SU-DHL-6 (cell line): ENCODE measurements around the gene IBA57.

ENCODE experiments used
- H2AFZ ChIP-seq: fragments of 200-600 bp; sonication (generic); 2 replicates; pipeline ENCODE4 v1.6.1; 2014; ENCODE audit warnings: low read depth, mild to moderate bottlenecking, moderate library complexity, mixed read lengths, antibody characterized with exemption, low read length; ENCODE audit not compliant: severe bottlenecking
- H3F3A ChIP-seq: fragments of 200-600 bp; shearing (Covaris generic); 2 replicates; pipeline ENCODE4 v1.6.0; 2016; ENCODE audit warnings: antibody characterized with exemption, mild to moderate bottlenecking; ENCODE audit not compliant: insufficient read depth
- H3K27ac ChIP-seq: fragments of 200-600 bp; sonication (generic); 2 replicates; pipeline ENCODE4 v1.5.1; 2016; ENCODE audit warnings: low read depth, mild to moderate bottlenecking, low read length, moderate library complexity, mixed read lengths
- H3K27me3 ChIP-seq: fragments of 200-600 bp; sonication (generic), shearing (Covaris generic); 2 replicates; pipeline ENCODE4 v1.6.0; 2014; ENCODE audit warnings: mild to moderate bottlenecking, low read length
- H3K36me3 ChIP-seq: fragments of 200-600 bp; sonication (generic); 2 replicates; pipeline ENCODE4 v1.6.1; 2014; ENCODE audit warnings: mild to moderate bottlenecking, low read length, mixed read lengths
- H3K4me2 ChIP-seq: fragments of 300-600, 200-600 bp; shearing (Covaris generic), sonication (generic); 2 replicates; pipeline ENCODE4 v1.6.0; 2014; ENCODE audit warnings: low read length, low read depth, mild to moderate bottlenecking; ENCODE audit not compliant: poor library complexity, severe bottlenecking
- H3K4me3 ChIP-seq: fragments of 200-600 bp; sonication (generic); 2 replicates; pipeline ENCODE4 v1.5.1; 2014; ENCODE audit warnings: antibody characterized with exemption, low read length, mild to moderate bottlenecking, mixed read lengths; ENCODE audit not compliant: insufficient read depth, poor library complexity, severe bottlenecking
- H3K79me2 ChIP-seq: fragments of 200-600 bp; sonication (generic); 2 replicates; pipeline ENCODE4 v1.6.1; 2014; ENCODE audit warnings: mild to moderate bottlenecking, low read length, moderate library complexity; ENCODE audit not compliant: insufficient read depth
- H3K9ac ChIP-seq: fragments of 200-600 bp; sonication (generic); 2 replicates; pipeline ENCODE4 v1.7.0; 2014; ENCODE audit warnings: mild to moderate bottlenecking, low read length
- H3K9me2 ChIP-seq: fragments of 200-600 bp; sonication (generic); replicated peaks from 2 replicates; pipeline ENCODE4 v1.6.1; 2014; ENCODE audit warnings: low read length; ENCODE audit not compliant: insufficient read depth
- H3K9me3 ChIP-seq: fragments of 200-600 bp; sonication (generic); 2 replicates; pipeline ENCODE4 v1.6.1; 2014; ENCODE audit warnings: low read length, mixed read lengths; ENCODE audit not compliant: insufficient read depth
- H4K20me1 ChIP-seq: fragments of 200-600 bp; sonication (generic); 2 replicates; pipeline ENCODE4 v1.6.1; 2014; ENCODE audit warnings: low read depth, mild to moderate bottlenecking, antibody characterized with exemption, low read length, moderate library complexity, mixed read lengths
- EZH2phosphoT487 ChIP-seq: fragments of 200-600 bp; sonication (generic), shearing (Covaris generic); conservative IDR thresholded peaks from 2 replicates; pipeline ENCODE4 v1.6.1; 2018; ENCODE audit warnings: mild to moderate bottlenecking, antibody characterized with exemption, low read length, moderate library complexity, mixed read lengths
- TF ChIP-seq, protein P1 (sequence below): fragments of 200-600 bp; sonication (generic); IDR thresholded peaks from one replicate; pipeline ENCODE4 v1.5.1; 2017; ENCODE audit warnings: antibody characterized with exemption, mild to moderate bottlenecking, low read length, moderate library complexity; ENCODE audit not compliant: insufficient read depth, poor library complexity, severe bottlenecking

IBA57 gene

DNA sequence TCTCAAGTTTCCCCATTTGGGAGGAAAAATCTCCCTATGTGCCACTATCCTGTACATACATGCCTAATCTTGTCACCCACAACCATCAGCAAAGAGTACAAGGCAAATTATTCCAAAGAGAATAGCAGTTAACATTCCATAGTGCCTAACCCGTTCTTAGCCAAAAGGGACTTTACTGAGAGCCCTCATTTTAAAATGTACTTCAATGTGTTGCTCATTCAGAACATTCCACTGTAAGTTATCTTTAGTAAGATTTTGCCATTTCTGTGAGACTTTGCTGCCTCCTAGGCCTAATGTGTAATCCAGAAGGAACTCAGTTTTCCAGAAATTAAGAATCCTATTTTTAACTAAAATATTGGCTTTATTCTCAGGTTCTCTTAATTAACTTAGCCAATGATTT lies 45.3 kb upstream of the IBA57 start:
- H3K27ac ChIP-seq = no peak overlapping the region
- no peak for TF ChIP-seq EZH2phosphoT487
- TF ChIP-seq, protein P1, sequence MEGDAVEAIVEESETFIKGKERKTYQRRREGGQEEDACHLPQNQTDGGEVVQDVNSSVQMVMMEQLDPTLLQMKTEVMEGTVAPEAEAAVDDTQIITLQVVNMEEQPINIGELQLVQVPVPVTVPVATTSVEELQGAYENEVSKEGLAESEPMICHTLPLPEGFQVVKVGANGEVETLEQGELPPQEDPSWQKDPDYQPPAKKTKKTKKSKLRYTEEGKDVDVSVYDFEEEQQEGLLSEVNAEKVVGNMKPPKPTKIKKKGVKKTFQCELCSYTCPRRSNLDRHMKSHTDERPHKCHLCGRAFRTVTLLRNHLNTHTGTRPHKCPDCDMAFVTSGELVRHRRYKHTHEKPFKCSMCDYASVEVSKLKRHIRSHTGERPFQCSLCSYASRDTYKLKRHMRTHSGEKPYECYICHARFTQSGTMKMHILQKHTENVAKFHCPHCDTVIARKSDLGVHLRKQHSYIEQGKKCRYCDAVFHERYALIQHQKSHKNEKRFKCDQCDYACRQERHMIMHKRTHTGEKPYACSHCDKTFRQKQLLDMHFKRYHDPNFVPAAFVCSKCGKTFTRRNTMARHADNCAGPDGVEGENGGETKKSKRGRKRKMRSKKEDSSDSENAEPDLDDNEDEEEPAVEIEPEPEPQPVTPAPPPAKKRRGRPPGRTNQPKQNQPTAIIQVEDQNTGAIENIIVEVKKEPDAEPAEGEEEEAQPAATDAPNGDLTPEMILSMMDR = no peak
- no peaks in the 10 kb centered on the region for H3K27me3 ChIP-seq
- no peaks in the 10 kb centered on the region for H3K9me2 ChIP-seq
- H3F3A ChIP-seq = no peaks in the 10 kb centered on the region
- H3K4me2 ChIP-seq = no peak overlapping the region
- no peak overlapping the region for H3K4me3 ChIP-seq
- peaks cover 11% of the 10 kb centered on the region; the same call in 1 of the 2 replicates for H3K9me3 ChIP-seq
- no peaks in the 10 kb centered on the region for H3K79me2 ChIP-seq
- no peaks in the 10 kb centered on the region for H4K20me1 ChIP-seq
- no peak overlapping the region for H2AFZ ChIP-seq
- H3K9ac ChIP-seq = no peak overlapping the region
- H3K36me3 ChIP-seq = no peaks in the 10 kb centered on the region

DNA sequence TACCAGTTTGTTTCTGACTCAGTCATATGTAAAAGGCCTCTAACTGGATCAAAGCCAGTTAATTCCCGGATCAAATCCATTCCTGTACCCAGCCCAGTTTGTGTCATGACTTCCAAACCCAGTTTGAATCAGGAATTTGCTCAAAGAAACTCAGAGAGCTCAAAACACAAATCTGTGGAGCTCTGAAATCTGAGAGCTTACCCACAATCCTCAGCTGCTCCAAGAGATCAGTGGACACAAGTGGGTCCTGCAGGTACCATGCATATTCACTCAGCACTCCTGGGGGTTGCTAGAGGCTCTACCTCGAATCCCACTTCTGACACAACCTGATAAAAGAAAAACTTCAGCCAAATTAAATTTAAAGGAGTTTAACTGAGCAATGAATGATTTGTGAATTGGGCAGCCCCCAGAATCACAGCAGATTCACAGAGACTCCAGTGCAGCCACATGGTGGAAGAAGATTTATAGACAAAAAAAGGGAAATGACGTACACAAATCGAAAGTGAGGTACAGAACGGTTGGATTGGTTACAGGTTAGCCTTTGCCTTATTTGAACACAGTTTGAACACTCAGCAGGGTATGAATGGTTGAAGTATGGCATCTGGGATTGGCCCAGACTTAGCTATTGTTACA lies 44.6 kb upstream of the IBA57 start:
- peaks cover 11% of the 10 kb centered on the region; the same call in 1 of the 2 replicates for H3K9me3 ChIP-seq
- no peaks in the 10 kb centered on the region for H3K79me2 ChIP-seq
- no peak overlapping the region for H3K9ac ChIP-seq
- H3F3A ChIP-seq = no peaks in the 10 kb centered on the region
- H3K9me2 ChIP-seq = no peaks in the 10 kb centered on the region
- no peak overlapping the region for H2AFZ ChIP-seq
- H3K4me2 ChIP-seq = no peak overlapping the region
- no peaks in the 10 kb centered on the region for H4K20me1 ChIP-seq
- TF ChIP-seq, protein P1 = no peak
- no peak for TF ChIP-seq EZH2phosphoT487
- H3K4me3 ChIP-seq = no peak overlapping the region
- H3K27ac ChIP-seq = no peak overlapping the region
- no peaks in the 10 kb centered on the region for H3K36me3 ChIP-seq
- H3K27me3 ChIP-seq = no peaks in the 10 kb centered on the region

DNA sequence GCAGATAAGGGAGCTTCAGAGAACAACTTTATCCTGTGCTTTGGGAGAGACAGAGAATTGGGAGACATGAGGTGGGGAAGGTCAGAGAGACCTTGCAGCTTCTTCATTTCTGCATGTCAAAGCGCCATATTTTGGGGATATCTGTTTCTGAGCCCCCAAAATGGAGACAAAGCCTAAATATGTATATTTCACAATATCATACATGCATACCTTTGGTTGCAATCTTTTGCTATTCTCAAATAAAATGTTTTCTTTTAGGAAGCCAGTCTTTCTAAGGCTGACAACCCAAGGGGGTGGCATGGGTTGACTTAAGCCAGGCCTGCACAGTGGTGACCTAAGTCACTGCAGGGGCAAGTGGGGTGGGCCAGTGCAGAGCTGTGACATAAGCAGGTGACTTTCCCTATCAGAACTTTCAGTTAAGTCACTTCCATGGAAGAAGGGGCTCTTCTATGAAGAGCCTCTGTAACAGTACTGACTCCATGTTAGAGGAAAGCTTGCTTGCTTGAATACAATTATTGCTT lies 42.6 kb upstream of the IBA57 start:
- Histone ChIP-seq H3K36me3 (no peaks in the 10 kb centered on the region), H3K9me3 (peaks cover 7% of the 10 kb centered on the region; the same call in 1 of the 2 replicates), H3K27me3 (no peaks in the 10 kb centered on the region), H3K4me3 (no peak overlapping the region), H4K20me1 (no peaks in the 10 kb centered on the region), H3K79me2 (no peaks in the 10 kb centered on the region), H3F3A (no peaks in the 10 kb centered on the region), H2AFZ (no peak overlapping the region), H3K9ac (no peak overlapping the region), H3K27ac (no peak overlapping the region), H3K9me2 (no peaks in the 10 kb centered on the region), H3K4me2 (no peak overlapping the region)
- no peak for TF ChIP-seq EZH2phosphoT487
- TF ChIP-seq, protein P1 = no peak
